Caco-2 (cell line): Measurements from ENCODE around the gene ATP10D. TPM values are rescaled to one million over a fixed set of nuclear protein-coding genes. Genes with fewer than 3 reads are reported as not detected.

Source experiments
- BruUV-seq: library from RNA; stranded (reverse); fragments of 400-500 nt; replicated peaks from 2 replicates; lab custom pipeline; 2021; lab: Mats Ljungman, UMichigan
- CTCF ChIA-PET: fragments of 300-600 bp; sonication (Branson Sonifier 250); formaldehyde crosslinking; loops from one replicate; lab custom pipeline; 2022; ENCODE audit warnings: antibody characterized with exemption; lab: Charles Lee
- POLR2A ChIA-PET: fragments of 300-600 bp; sonication (Branson Sonifier 250); formaldehyde crosslinking; loops from one replicate; lab custom pipeline; 2022; ENCODE audit warnings: antibody characterized with exemption; lab: Charles Lee
- DNase-seq, 2 experiments: peaks; one replicate each; pipeline versions ENCODE4 v3.0.0 to v3.0.0-alpha.2; 2020 to 2022
- H3K27me3 ChIP-seq: replicated peaks from 2 replicates; pipeline ENCODE4 v1.6.0; 2011; ENCODE audit warnings: low read length; ENCODE audit not compliant: control insufficient read depth, insufficient read depth
- H3K36me3 ChIP-seq: 2 replicates; pipeline ENCODE4 v1.5.1; 2011; ENCODE audit warnings: low read length; ENCODE audit not compliant: control insufficient read depth, insufficient read depth
- H3K4me1 ChIP-seq: fragments of 250-450 bp; sonication (Bioruptor Pico); 2 replicates; pipeline ENCODE4 v1.5.1; 2020; ENCODE audit warnings: mild to moderate bottlenecking
- H3K4me3 ChIP-seq: 2 replicates; pipeline ENCODE4 v1.5.1; 2011; ENCODE audit warnings: low read depth, mild to moderate bottlenecking, control low read depth, low read length
- H3K9me3 ChIP-seq: fragments of 250-450 bp; sonication (Bioruptor Pico); 2 replicates; pipeline ENCODE4 v1.5.1; 2020; ENCODE audit warnings: mild to moderate bottlenecking, moderate library complexity
- H3K27ac Mint-ChIP-seq: one replicate; pipeline ENCODE4 v1.8.0; 2022; ENCODE audit warnings: mixed read lengths; ENCODE audit not compliant: unreplicated experiment
- H3K27me3 Mint-ChIP-seq: one replicate; pipeline ENCODE4 v1.8.0; 2022; ENCODE audit warnings: mixed read lengths; ENCODE audit not compliant: insufficient read depth, unreplicated experiment
- H3K36me3 Mint-ChIP-seq: one replicate; pipeline ENCODE4 v1.8.0; 2022; ENCODE audit warnings: mild to moderate bottlenecking, mixed read lengths; ENCODE audit not compliant: insufficient read depth, unreplicated experiment
- H3K4me1 Mint-ChIP-seq: one replicate; pipeline ENCODE4 v1.8.0; 2022; ENCODE audit warnings: low read depth, mixed read lengths; ENCODE audit not compliant: unreplicated experiment
- H3K4me3 Mint-ChIP-seq: one replicate; pipeline ENCODE4 v1.8.0; 2022; ENCODE audit warnings: mild to moderate bottlenecking, moderate library complexity, mixed read lengths; ENCODE audit not compliant: unreplicated experiment
- H3K9me3 Mint-ChIP-seq: one replicate; pipeline ENCODE4 v1.8.0; 2022; ENCODE audit warnings: mixed read lengths; ENCODE audit not compliant: unreplicated experiment
- intact Hi-C: fragments of 100-400 bp; cut with micrococcal nuclease; formaldehyde crosslinking; loops from one replicate; pipeline ENCODE4 v1.10.0; 2022; ENCODE audit not compliant: unreplicated experiment
- total RNA-seq: library from RNA; stranded (reverse); gene quantifications from 2 replicates; pipeline ENCODE4 v1.2.3, GENCODE V29; 2022
- TF ChIP-seq, protein P1 (sequence below), 2 experiments: fragments of 200-600 bp in 1 of 2; IDR thresholded peaks; 1 replicate in 1 of 2; 2 replicates in 1 of 2; pipeline versions ENCODE4 v1.5.1 to v1.8.0; 2011 to 2022; ENCODE audit warnings: antibody characterized with exemption in 1 of 2, control low read depth in 1 of 2, inconsistent platforms in 1 of 2, low read depth in 1 of 2, low read length in 1 of 2, mild to moderate bottlenecking in 1 of 2, moderate library complexity in 1 of 2; ENCODE audit not compliant: insufficient read depth in 1 of 2, severe bottlenecking in 1 of 2, unreplicated experiment in 1 of 2

ATP10D gene
- total RNA-seq, 1 experiment from 2014 or later = 44.5 TPM

- no peak for DNase-seq
- Mint-ChIP-seq H3K4me3 (no peak overlapping the region), H3K36me3 (peaks cover 16% of the 10 kb centered on the region), H3K27ac (no peak overlapping the region), H3K4me1 (peaks cover 4% of the 10 kb centered on the region), H3K27me3 (no peaks in the 10 kb centered on the region), H3K9me3 (no peaks in the 10 kb centered on the region)
- Histone ChIP-seq H3K9me3 (no peaks in the 10 kb centered on the region), H3K4me3 (no peak overlapping the region), H3K36me3 (no peaks in the 10 kb centered on the region), H3K27me3 (no peaks in the 10 kb centered on the region), H3K4me1 (no peaks in the 10 kb centered on the region)
- CTCF ChIA-PET = no interaction called here
- intact Hi-C loops = no loop called here
- TF ChIP-seq, protein P1, sequence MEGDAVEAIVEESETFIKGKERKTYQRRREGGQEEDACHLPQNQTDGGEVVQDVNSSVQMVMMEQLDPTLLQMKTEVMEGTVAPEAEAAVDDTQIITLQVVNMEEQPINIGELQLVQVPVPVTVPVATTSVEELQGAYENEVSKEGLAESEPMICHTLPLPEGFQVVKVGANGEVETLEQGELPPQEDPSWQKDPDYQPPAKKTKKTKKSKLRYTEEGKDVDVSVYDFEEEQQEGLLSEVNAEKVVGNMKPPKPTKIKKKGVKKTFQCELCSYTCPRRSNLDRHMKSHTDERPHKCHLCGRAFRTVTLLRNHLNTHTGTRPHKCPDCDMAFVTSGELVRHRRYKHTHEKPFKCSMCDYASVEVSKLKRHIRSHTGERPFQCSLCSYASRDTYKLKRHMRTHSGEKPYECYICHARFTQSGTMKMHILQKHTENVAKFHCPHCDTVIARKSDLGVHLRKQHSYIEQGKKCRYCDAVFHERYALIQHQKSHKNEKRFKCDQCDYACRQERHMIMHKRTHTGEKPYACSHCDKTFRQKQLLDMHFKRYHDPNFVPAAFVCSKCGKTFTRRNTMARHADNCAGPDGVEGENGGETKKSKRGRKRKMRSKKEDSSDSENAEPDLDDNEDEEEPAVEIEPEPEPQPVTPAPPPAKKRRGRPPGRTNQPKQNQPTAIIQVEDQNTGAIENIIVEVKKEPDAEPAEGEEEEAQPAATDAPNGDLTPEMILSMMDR (IDR thresholded peaks at IDR 0.05; ENCODE audit: insufficient read depth in 1 of 2, low read depth in 1 of 2, low read length in 1 of 2, severe bottlenecking in 1 of 2, unreplicated experiment in 1 of 2) = no peak
- POLR2A ChIA-PET = no interaction called here
- BruUV-seq = no TSS peak
These were observed 33.4 kb upstream of the ATP10D start for GRCh38 chr4:47451657-47452056.

- ChIA-PET CTCF (interaction anchor here (0.9 to 1.3 kb wide), 8 partner anchors 11 to 101 kb away, joined by 3 to 24 read pairs (median 4); partner anchors contain the start of gene ATP10D), POLR2A (interaction anchor here (0.5 to 1.3 kb wide), 6 partner anchors 11 to 39 kb away, joined by 4 to 20 read pairs (median 6); partner anchors contain the start of gene ATP10D)
- intact Hi-C loops = loop anchor here (1.0 to 2.0 kb wide), 3 partner anchors 22 to 101 kb away; partner anchors contain the start of gene ATP10D
- DNase-seq = no peak
- H3K4me1 Mint-ChIP-seq = peaks cover 19% of the 10 kb centered on the region
- no peaks in the 10 kb centered on the region for H3K27me3 ChIP-seq
- no peaks in the 10 kb centered on the region for H3K27me3 Mint-ChIP-seq
- BruUV-seq = TSS peak; percentile 36
- TF ChIP-seq, protein P1 (IDR thresholded peaks at IDR 0.05; ENCODE audit: insufficient read depth in 1 of 2, low read depth in 1 of 2, low read length in 1 of 2, severe bottlenecking in 1 of 2, unreplicated experiment in 1 of 2) = no peak
- peak overlapping the region; percentile 85 for H3K27ac Mint-ChIP-seq
- H3K9me3 Mint-ChIP-seq = no peaks in the 10 kb centered on the region
- H3K36me3 ChIP-seq = no peaks in the 10 kb centered on the region; the same call in 1 of the 2 replicates
- H3K4me1 ChIP-seq = peaks cover 6% of the 10 kb centered on the region; the same call in 1 of the 2 replicates
- no peaks in the 10 kb centered on the region for H3K9me3 ChIP-seq
- peaks cover 7% of the 10 kb centered on the region for H3K36me3 Mint-ChIP-seq
- H3K4me3 Mint-ChIP-seq = peak overlapping the region; percentile 87
- H3K4me3 ChIP-seq = peak overlapping the region; percentile 67
These were observed 22.3 kb upstream of the ATP10D start for GRCh38 chr4:47462799-47463234.

GRCh38 chr4:47463235-47463956 is 21.7 kb upstream of the ATP10D start, which contains the start of gene COMMD8:
TSS of gene COMMD8 (minus strand) at chr4:47463702. CDS start at chr4:47463651, 51 bp downstream.
- Mint-ChIP-seq H3K36me3 (peaks cover 7% of the 10 kb centered on the region), H3K9me3 (no peaks in the 10 kb centered on the region), H3K27me3 (no peaks in the 10 kb centered on the region), H3K4me3 (peak within 1 kb of the TSS; percentile 87), H3K4me1 (peaks cover 20% of the 10 kb centered on the region), H3K27ac (peak within 1 kb of the TSS; percentile 85)
- ChIA-PET POLR2A (interaction anchor here (0.5 to 1.3 kb wide), 6 partner anchors 10 to 39 kb away, joined by 4 to 20 read pairs (median 6); partner anchors contain the start of gene ATP10D), CTCF (interaction anchor here (0.9 to 1.3 kb wide), 10 partner anchors 10 to 101 kb away, joined by 3 to 24 read pairs (median 4); partner anchors contain the start of gene ATP10D)
- Histone ChIP-seq H3K27me3 (no peaks in the 10 kb centered on the region), H3K9me3 (no peaks in the 10 kb centered on the region), H3K36me3 (no peaks in the 10 kb centered on the region; the same call in 1 of the 2 replicates), H3K4me3 (peak within 1 kb of the TSS; percentile 67), H3K4me1 (peaks cover 7% of the 10 kb centered on the region)
- BruUV-seq = no TSS peak
- DNase-seq = peak; percentile 96 to 97
- TF ChIP-seq, protein P1 (IDR thresholded peaks at IDR 0.05; ENCODE audit: insufficient read depth in 1 of 2, low read depth in 1 of 2, low read length in 1 of 2, severe bottlenecking in 1 of 2, unreplicated experiment in 1 of 2) = peak; percentile 4 to 14
- intact Hi-C loops = loop anchor here (1.0 to 2.0 kb wide), 3 partner anchors 22 to 101 kb away; partner anchors contain the start of gene ATP10D
